Measurements from ENCODE around the gene USP26.
"Not testable (repeated sequence)": the region's sequence is repeated elsewhere in the genome, so short reads cannot be mapped to it uniquely, and the experiment has no call there.

Gene USP26, protein sequence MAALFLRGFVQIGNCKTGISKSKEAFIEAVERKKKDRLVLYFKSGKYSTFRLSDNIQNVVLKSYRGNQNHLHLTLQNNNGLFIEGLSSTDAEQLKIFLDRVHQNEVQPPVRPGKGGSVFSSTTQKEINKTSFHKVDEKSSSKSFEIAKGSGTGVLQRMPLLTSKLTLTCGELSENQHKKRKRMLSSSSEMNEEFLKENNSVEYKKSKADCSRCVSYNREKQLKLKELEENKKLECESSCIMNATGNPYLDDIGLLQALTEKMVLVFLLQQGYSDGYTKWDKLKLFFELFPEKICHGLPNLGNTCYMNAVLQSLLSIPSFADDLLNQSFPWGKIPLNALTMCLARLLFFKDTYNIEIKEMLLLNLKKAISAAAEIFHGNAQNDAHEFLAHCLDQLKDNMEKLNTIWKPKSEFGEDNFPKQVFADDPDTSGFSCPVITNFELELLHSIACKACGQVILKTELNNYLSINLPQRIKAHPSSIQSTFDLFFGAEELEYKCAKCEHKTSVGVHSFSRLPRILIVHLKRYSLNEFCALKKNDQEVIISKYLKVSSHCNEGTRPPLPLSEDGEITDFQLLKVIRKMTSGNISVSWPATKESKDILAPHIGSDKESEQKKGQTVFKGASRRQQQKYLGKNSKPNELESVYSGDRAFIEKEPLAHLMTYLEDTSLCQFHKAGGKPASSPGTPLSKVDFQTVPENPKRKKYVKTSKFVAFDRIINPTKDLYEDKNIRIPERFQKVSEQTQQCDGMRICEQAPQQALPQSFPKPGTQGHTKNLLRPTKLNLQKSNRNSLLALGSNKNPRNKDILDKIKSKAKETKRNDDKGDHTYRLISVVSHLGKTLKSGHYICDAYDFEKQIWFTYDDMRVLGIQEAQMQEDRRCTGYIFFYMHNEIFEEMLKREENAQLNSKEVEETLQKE

DNA sequence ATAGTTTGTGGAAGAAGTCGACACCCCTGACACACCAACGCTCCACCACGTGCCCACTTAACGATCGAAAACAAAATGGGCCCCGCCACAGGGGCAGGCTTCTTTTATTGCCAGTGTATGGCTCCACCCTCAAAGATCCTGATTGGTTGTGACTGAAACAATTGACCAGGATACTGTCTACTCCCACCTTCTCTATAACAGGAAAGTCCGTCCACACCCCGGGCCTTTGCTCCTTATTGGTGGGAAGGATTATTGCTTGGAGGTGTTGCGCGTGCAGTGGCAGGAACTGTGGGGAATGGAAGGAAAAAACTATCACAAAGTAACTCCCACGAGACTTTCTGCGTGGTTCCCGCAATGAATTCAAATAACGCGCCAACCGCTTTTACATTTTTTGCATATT is at the start of gene USP26:
Gene USP26 (minus strand): TSS at position 79 of the 400 bp plus-strand sequence. CDS start 68,889 bp downstream, outside the sequence.
- intact Hi-C loops (cut with DNase I) = no loop called here
- no peak for DNase-seq

DNA sequence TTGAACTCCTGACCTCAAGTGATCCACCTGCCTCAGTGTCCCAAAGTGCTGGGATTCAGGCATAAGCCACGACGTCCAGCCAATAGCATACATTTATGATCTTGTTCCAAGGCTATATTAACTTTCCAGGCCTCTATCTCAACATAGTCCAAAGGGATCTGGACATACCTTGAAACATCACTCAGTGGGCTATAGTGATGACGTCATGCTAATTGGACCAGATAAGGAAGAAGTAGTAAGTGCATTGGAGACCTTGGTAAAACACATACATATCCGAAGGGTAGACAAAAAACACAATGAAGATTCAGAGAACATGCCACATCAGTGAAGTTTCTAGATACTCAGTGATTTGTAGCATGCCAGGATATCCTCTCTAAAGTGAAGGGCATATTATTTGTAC is 37.4 kb upstream of the USP26 start:
- intact Hi-C loops (cut with DNase I) = no loop called here
- no peak for DNase-seq

DNA sequence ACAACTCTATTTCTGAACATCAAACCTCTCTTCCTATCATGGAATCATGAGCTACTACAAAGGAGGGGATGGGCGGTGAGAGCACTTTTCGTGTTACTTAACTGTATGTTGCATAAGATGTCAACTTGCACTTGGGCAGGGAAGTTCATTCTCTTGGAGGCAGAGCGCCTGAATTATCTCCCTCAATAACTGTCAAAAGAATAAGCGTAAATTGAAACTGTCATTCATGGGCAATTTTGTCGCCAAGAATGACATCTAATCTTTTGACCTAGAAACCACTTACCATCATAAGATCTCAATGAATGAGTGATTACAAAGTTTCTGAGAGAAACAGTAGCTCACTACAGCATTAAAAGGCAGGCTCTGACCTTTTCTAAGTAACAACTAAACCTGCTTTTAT is 23.5 kb upstream of the USP26 start:
- intact Hi-C loops (cut with DNase I) = no loop called here
- DNase-seq = no peak

DNA sequence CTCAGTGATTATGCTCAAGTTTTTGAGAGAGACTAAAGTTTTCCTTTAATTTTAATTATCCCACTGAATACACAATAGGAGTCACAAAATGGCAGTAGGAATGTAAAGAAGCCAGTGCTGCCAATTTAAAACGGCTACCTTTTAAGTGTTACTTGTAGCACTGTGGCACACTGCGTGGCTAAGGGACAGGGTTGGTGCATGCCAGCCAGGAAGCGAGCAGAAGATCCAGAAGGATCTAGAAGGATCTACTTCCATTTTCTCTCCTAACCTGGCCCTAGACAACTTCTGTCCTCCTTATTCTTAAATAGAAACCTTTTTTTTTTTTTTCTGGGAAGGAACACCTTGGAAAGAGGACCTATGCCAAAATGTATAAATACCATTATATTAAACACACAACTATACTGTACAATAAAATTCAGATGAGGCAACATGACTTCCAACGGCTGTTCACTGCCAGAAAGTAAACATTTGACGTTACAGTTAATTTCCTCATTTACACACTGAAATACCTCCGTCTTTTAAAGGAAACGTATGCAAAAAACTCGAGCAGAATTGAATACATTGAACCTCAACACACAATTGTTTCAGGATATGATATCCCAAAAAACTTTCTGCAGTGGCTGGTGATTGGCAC is 2.7 kb downstream of the USP26 start:
- intact Hi-C loops (cut with DNase I) = no loop called here
- DNase-seq = no peak

DNA sequence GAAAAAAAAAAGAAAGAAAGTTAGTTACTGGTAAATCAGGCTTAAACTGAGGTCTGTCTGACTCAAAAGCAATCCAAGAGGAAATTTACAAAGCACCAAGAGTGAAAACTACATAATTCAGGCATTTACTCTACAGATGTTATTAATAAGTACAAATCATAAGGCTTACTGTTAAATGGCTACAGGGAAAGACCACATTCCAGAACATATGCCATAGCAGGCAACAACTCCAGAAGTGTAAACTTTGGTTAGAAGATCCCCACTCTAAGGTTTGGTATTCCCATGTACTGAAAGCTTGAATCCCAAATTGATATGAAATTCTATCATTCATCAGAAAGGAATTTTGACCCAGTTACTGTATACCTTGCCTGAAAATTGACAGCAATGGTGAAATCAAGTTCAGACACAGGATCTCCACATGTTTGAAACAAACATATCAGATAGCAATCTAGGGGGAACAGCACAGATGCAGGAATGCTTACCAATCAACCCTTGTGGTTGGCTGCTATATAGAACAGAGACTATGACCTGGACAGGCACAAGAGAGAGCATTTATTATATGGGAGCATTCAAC is 6.6 kb downstream of the USP26 start:
- intact Hi-C loops (cut with DNase I) = no loop called here

DNA sequence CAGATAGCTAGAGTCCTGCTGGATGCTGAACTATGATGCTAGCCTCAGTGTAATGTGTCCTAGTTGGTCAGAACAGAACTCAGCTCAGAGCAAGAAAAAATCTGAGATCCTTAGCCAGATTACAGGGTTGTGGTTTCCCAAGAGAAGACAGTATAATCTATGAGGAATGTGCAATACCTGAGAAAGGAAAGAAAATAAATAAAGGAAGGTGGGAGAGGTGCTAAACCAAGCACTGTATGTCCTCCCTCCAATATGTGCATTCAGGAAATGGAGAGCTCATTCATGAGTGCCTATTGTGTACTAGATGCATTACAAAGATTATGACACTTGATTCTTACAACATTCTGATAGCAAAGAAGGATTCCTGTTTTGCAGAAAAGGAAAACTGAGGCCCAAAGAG is 7.5 kb downstream of the USP26 start:
- intact Hi-C loops (cut with DNase I) = no loop called here
- no peak for DNase-seq

More for the DNA sequence above, 6.6 kb downstream of the USP26 start:
- no peak for DNase-seq

DNA sequence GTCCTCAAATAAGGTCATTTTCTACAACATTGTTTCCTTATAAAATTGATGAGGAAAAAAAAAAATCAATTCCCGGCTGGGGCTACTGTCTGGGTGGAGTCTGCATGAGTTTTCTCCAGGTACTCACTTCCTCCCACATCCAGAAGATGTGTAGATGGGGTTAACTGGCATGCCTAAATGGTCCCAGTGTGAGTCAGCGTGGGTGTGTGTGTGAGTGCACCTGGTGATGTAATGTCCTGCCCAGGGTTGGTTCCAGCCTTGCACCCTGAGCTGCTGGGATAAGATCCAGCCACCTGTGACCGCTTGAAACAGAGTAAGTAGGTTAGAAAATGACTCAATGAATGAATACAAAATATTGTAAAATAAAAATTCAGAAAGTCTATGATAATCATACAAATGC is 11.1 kb downstream of the USP26 start:
- intact Hi-C loops (cut with DNase I) = no loop called here
- DNase-seq = no peak

DNA sequence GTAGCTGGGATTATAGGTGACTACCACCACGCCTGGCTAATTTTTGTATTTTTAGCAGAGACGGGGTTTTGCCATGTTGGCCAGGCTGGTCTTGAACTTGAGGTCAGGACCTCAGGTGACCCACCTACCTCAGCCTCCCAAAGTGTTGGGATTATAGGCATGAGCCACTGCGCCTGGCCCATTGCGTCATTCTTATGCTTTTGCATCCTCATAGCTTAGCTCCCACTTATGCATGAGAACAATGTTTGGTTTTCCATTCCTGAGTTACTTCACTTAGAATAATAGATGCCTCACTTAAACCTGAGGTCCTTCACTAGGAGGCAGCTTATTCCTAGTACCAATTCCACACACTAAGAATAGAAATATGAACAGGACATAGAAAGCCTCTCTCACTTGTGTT is 11.9 kb downstream of the USP26 start:
- DNase-seq; intact Hi-C loops (cut with DNase I): not testable (repeated sequence)

DNA sequence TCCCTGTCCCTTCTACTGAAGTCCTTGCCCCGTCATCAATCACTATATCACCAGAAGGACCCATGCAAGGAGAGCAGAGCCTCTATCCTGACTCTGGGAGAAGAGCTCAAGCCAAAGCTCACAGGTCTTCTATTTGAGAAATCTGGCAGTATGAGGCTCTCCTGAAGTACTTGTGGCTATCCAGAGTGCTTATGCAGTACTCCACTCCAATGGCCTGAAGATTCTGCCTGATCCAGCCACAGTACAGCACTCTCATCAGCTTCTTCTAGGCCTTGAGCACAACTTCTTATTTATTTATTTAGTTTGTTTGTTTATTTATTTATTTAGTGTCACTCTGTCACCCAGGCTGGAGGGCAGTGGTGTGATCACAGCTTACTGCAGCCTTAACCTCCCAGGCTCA is 13.0 kb downstream of the USP26 start:
- intact Hi-C loops (cut with DNase I) = no loop called here

DNA sequence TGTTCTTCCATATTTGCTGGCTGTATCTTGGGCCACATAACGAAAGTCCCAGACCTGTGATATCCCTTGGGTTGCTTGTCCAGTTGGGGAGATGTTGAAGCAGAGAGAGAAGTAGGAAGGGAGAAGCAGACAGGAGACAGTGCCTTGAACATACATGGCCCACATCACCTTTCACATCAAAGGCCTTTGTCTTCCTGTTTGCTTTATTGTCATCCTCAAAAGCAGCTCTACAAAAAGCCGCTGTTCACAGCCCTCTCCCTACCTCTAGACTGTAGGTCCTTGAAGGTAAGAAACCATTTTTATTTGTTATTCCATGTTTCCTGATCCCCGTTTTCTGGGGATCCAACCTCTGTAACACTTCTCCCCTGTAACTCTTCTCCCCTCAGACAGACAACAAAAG is 14.9 kb downstream of the USP26 start:
- intact Hi-C loops (cut with DNase I) = no loop called here
- DNase-seq = no peak

More for the DNA sequence above, 13.0 kb downstream of the USP26 start:
- no peak for DNase-seq

DNA sequence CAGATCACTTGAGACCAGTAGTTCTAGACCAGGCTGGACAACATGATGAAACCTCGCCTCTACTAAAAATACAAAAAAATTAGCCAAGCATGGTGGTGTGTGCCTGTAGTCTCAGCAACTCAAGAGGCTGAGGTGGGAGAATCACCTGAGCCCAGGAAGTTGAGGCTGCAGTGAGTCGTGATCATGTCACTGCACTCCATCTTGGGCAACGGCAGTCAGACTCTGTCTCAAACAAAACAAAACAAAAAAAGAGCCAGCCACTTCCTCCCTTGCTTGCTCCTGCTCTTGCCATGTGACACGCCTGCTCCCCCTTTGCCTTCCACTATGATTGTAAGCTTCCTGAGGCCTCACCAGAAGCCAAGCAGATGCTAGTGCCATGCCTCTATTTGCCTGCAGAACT is 19.1 kb downstream of the USP26 start:
- DNase-seq; intact Hi-C loops (cut with DNase I): not testable (repeated sequence)

DNA sequence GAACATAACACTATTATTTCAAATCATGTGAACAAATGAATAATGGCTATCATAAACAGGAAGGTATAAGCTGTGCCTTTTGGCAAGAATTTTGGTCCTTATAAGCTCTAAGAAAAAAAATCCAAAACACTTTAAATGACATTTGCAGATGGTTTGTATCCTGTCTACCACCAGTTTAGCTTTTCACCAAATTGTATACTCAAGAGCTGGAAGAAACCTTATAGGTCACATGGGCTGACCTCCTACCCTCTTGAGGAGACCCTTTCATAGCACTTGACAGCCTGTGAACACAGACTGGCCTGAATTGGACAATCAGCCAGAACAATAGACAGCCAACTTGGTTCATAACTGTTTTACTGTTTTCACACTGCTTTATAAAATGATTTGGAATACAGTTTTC is 24.3 kb downstream of the USP26 start:
- intact Hi-C loops (cut with DNase I) = no loop called here
- DNase-seq = no peak

DNA sequence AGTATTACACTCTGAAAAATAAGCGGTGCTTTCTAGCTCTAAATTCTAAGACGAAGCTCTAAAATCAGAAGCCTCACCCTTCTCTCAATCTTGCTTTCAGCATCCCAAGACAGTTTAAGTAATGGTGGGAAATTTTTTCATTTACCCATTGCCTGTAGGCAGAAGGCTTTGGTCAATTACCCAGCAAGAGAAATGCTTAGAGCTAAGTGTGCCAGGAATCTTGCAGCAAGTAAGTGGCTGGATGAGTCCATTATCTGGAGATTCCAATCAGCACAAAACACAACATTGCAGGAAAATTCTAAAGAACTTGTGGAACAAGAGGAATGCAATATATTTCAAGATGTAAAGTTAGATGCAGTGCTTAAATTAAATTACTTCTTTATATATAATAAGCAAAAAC is 28.4 kb downstream of the USP26 start:
- intact Hi-C loops (cut with DNase I) = no loop called here
- DNase-seq = no peak

DNA sequence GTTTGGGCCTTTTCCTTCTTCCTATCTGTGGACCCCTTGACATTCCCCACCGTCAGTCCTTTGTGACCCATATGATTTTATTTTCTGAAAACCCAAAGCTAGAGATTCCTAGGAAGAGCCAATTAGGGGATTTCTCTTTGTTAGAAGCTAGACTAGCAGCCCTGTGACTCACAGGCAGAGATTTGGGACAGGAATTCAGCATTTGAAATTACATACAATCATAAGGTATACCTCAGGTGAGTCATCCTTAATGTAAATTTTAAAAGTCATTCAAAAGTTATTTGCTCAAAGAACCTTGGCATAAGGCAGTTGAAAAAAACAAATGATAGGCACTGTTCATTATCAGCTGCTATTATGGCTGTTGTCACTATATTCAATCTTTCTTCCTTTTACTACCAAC is 40.6 kb downstream of the USP26 start:
- no peak for DNase-seq
- intact Hi-C loops (cut with DNase I) = no loop called here

DNA sequence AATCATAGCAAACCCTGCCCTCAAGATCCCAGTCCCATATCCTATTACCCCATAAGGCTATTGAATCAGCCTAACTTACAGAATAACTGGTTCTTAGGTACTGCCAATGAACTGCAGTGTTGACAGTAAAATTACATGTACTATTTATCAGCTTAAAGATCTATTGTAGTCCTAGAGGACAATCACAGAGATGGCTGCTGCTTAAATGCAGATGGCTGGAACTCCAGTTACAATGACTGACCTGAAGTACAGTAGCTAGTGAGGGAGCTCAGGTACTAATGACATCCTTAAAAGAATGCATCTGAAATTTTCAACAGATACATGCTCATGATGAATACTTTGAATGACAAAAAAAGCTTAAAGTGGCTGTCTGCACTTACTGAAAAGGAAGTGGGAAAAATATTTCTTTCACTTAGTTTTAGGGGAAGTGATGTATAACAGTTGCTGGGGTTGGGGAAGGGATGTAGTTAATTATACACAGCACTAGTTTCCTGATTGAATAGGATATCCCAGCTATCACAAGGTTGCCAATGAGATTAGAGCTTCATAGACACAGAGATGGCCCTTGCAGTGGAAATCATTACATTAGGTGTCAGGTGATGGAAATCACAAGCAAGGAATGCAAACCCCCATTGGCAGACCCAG is 42.0 kb downstream of the USP26 start:
- intact Hi-C loops (cut with DNase I) = no loop called here
- DNase-seq = no peak

DNA sequence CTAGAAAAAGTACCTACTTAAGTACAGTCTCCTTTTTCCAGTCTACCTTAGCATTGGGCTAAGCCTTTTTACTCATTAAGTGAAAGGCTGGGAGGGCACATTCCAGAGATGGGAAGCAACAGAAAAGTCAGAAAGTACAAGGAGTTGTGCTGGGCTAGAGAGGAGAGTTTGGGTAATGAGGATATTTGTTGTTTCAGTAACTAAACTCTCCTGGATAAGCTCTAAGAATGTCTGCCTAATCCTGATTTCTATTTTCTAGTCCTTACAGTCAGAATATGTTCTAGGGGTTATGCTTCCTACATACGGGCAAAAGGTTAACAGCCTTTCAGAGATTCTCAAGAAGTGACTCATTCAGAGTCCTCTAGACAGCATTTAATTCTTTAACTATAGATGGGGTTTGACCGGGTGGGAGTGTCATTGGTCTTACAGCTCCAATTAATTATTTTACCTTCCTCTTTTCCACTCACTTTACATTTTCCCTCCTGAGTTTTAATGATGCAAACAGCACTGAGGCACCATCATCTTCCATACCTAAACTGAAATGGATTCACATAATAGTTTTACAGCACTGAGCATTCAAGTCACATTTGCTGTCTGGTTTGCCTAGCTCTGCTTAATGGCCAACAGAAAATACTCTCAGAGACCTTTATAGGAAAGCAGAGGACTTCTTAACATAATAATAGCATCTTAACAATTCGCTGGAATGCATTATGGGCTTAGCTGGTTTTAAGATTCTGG is 42.9 kb downstream of the USP26 start:
- intact Hi-C loops (cut with DNase I) = no loop called here

DNA sequence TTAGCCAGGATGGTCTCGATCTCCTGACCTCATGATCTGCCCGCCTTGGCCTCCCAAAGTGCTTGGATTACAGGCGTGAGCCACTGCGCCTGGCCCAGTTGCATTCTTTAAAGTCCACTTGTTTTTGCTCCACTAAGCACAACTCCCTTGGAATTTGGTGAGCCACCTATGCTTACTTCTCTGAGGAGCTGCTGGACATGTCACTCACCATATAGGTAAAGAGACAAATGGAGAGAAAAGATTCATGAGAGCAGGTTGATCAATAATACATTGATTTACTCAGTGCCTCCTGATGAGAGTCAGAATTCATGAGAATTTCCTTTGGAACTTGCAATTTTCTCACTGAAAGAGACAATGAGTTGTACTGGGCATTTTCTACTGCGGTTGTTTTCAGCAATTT is 48.2 kb downstream of the USP26 start:
- DNase-seq = no peak
- intact Hi-C loops (cut with DNase I) = no loop called here

More for the DNA sequence above, 42.9 kb downstream of the USP26 start:
- DNase-seq = no peak

DNA sequence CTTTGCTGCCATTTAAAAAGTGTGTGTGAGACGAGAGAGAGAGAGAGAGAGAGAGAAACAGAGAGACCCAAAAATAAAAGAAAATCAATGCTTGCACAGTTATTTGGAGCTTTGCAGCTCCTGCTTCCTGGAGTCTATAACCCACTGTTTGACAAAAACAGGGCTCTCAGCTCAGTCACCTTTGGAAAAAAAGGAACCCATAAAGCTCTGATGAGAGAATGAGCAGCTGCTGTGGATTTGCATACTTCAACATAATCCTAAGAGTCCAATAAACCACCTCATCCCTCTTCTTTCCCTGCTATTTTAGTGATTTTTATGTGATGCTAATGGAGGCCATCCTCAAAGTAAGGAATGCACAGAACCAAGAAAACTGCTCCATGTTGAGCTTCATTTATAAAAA is 50.3 kb downstream of the USP26 start:
- DNase-seq = no peak
- intact Hi-C loops (cut with DNase I) = no loop called here

DNA sequence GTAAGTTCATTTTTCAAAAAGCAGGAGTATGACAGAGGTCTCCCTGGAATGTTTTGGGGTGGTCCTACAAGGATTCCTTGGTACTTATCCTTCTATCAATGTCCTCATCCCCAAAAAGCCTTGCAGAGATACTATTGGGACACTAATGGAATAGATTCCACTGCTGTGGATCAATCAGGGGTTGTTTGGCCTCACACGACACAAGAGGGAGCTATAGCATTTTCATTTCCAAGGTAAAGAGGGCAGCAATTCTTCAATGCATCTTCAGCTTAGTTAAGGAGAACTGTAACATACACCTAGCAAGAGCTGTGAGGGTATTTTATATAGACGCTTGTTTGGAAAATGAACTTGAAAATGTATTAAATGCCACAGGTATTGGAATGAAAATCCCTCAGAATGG is 50.9 kb downstream of the USP26 start:
- intact Hi-C loops (cut with DNase I) = no loop called here
- DNase-seq = no peak
